HepG2 (cell line): Measurements from ENCODE around the gene C1QTNF9. TPM values are rescaled to one million over a fixed set of nuclear protein-coding genes. Genes with fewer than 3 reads are reported as not detected.

Experiments used
- ATAC-seq: fragments of 200-7000 bp; cut with Tn5 transposase; 3 replicates; pipeline ENCODE4 v1.9.1; 2020; ENCODE audit warnings: mild to moderate bottlenecking, moderate library complexity
- BruUV-seq: library from RNA; stranded (reverse); fragments of 400-500 nt; replicated peaks from 2 replicates; lab custom pipeline; 2021; lab: Mats Ljungman, UMichigan
- CTCF ChIA-PET: fragments of 300-600 bp; formaldehyde crosslinking; extraction: SDS; loops from one replicate; lab custom pipeline; 2021; ENCODE audit warnings: low total read pairs, inconsistent platforms, low intra/inter-chr PET ratio; lab: Yijun Ruan, JAX
- POLR2A ChIA-PET: fragments of 350-600 bp; sonication (Branson Sonifier 250); formaldehyde crosslinking; loops from one replicate; lab custom pipeline; 2020; ENCODE audit warnings: antibody characterized with exemption, inconsistent platforms; lab: Yijun Ruan, JAX
- DNase-seq: peaks from one replicate; pipeline ENCODE4 v3.0.0-alpha.2; 2015; ENCODE audit warnings: low spot score
- FAIRE-seq: peaks from 3 replicates; lab custom pipeline; 2011; peaks lifted over from hg19 to GRCh38; lab: Jason Lieb, UNC
- H2AFZ ChIP-seq: one replicate; pipeline ENCODE4 v1.6.1; 2011; ENCODE audit warnings: low read length, inconsistent platforms
- H3K27ac ChIP-seq: fragments of 300-600 bp; 3 replicates; pipeline ENCODE4 v1.8.0; 2011; ENCODE audit warnings: mixed run types, mild to moderate bottlenecking, mixed read lengths, low read length, inconsistent platforms; ENCODE audit not compliant: insufficient read depth; ENCODE audit errors: extremely low read length
- H3K27me3 ChIP-seq, 2 experiments: fragments of 200-600 bp in 1 of 2; 2 replicates in 1 of 2; 3 replicates in 1 of 2; pipeline versions ENCODE4 v1.6.0 to v1.8.0; 2011; ENCODE audit warnings: low read length in 2 of 2, mild to moderate bottlenecking in 2 of 2, moderate library complexity in 2 of 2, inconsistent platforms in 1 of 2; ENCODE audit not compliant: insufficient read depth in 2 of 2, control insufficient read depth in 1 of 2
- H3K36me3 ChIP-seq, 2 experiments: fragments of 200-600 bp in 1 of 2; replicated peaks in 1 of 2; 2 replicates in 1 of 2; 3 replicates in 1 of 2; pipeline versions ENCODE4 v1.5.1 to v1.8.0; 2011; ENCODE audit warnings: low read length in 2 of 2, inconsistent platforms in 1 of 2; ENCODE audit not compliant: insufficient read depth in 2 of 2, control insufficient read depth in 1 of 2
- H3K4me1 ChIP-seq: 2 replicates; pipeline ENCODE4 v1.5.1; 2012; ENCODE audit warnings: low read length, inconsistent platforms; ENCODE audit not compliant: insufficient read depth
- H3K4me2 ChIP-seq: 2 replicates; pipeline ENCODE4 v1.6.0; 2011; ENCODE audit warnings: low read depth, low read length, inconsistent platforms
- H3K4me3 ChIP-seq, 3 experiments: fragments of 200-600 bp in 1 of 3; sonication (generic), shearing (Covaris generic) in 1 of 3; replicated peaks in 1 of 3; 2 replicates each; pipeline ENCODE4 v1.5.1; 2011 to 2016; ENCODE audit warnings: low read length in 3 of 3, inconsistent platforms in 2 of 3, low read depth in 2 of 3, mild to moderate bottlenecking in 2 of 3, control low read depth in 1 of 3, mixed read lengths in 1 of 3; ENCODE audit not compliant: insufficient read depth in 1 of 3
- H3K79me2 ChIP-seq: one replicate; pipeline ENCODE4 v1.6.1; 2011; ENCODE audit warnings: low read length, inconsistent platforms; ENCODE audit not compliant: insufficient read depth
- H3K9ac ChIP-seq: 2 replicates; pipeline ENCODE4 v1.6.0; 2011; ENCODE audit warnings: mild to moderate bottlenecking, low read depth, low read length, inconsistent platforms; ENCODE audit not compliant: insufficient read depth
- H3K9me3 ChIP-seq: 2 replicates; pipeline ENCODE4 v1.5.1; 2012; ENCODE audit warnings: mild to moderate bottlenecking, low read length
- H4K20me1 ChIP-seq: 2 replicates; pipeline ENCODE4 v1.6.0; 2011; ENCODE audit warnings: inconsistent platforms, mild to moderate bottlenecking, low read length, moderate library complexity; ENCODE audit not compliant: insufficient read depth
- BCL6 ChIP-seq: IDR thresholded peaks from 2 replicates; pipeline ENCODE4 v1.6.1; 2016; ENCODE audit warnings: missing genetic modification reagents, missing compliant biosample characterization
- DR1 ChIP-seq: sonication (generic); formaldehyde crosslinking; IDR thresholded peaks from 2 replicates; pipeline ENCODE4 v1.8.0; 2021; ENCODE audit warnings: mild to moderate bottlenecking, missing genetic modification reagents, inconsistent platforms
- EHMT2 ChIP-seq: fragments of 200-600 bp; sonication (generic); IDR thresholded peaks from 2 replicates; pipeline ENCODE4 v1.7.0; 2017; ENCODE audit warnings: antibody characterized with exemption, low read depth, low read length, borderline replicate concordance
- ISL2 ChIP-seq: sonication (generic); formaldehyde crosslinking; IDR thresholded peaks from 2 replicates; pipeline ENCODE4 v1.5.0; 2020; ENCODE audit warnings: missing genetic modification reagents
- MED1 ChIP-seq: sonication (generic); formaldehyde crosslinking; IDR thresholded peaks from 2 replicates; pipeline ENCODE4 v1.4.0; 2020; ENCODE audit warnings: missing genetic modification reagents
- SRSF4 ChIP-seq: fragments of 200-400 bp; formaldehyde crosslinking; IDR thresholded peaks from one replicate; pipeline ENCODE4 v1.6.1; 2018; ENCODE audit warnings: mild to moderate bottlenecking, low read depth, low read length, moderate library complexity; ENCODE audit not compliant: poor library complexity, severe bottlenecking
- TRIM24 ChIP-seq: sonication (generic); formaldehyde crosslinking; IDR thresholded peaks from 2 replicates; pipeline ENCODE4 v1.8.0; 2022; ENCODE audit warnings: mild to moderate bottlenecking, missing genetic modification reagents
- ZFP41 ChIP-seq: sonication (generic); formaldehyde crosslinking; IDR thresholded peaks from 2 replicates; pipeline ENCODE4 v1.4.0; 2020; ENCODE audit warnings: mild to moderate bottlenecking, missing genetic modification reagents, borderline replicate concordance
- ZNF367 ChIP-seq: sonication (generic); formaldehyde crosslinking; IDR thresholded peaks from 2 replicates; pipeline ENCODE4 v1.4.0; 2020; ENCODE audit warnings: missing genetic modification reagents, borderline replicate concordance
- WGBS: methylation state at CpG from one replicate; pipeline ENCODE4 v1.1.6; 2017; ENCODE audit warnings: low lambda C conversion rate; 5-methylcytosine and 5-hydroxymethylcytosine counted together
- in situ Hi-C: cut with HindIII; loops from 2 replicates; pipeline ENCODE4 v1.10.0; 2017; ENCODE audit warnings: low pct_unique_long_range_greater_than_20kb; ENCODE audit not compliant: extremely low pct_ligation_motif_present
- intact Hi-C: fragments of 100-400 bp; cut with micrococcal nuclease; formaldehyde crosslinking; loops from one replicate; pipeline ENCODE4 v1.10.0; 2022; ENCODE audit not compliant: unreplicated experiment
- polyA plus RNA-seq, 8 experiments: library from polyadenylated mRNA; depleted of rRNA in 3 of 8; stranded (reverse) in 7 of 8; unstranded in 1 of 8; fragments of >200 nt; fragmentation: Illumina TruSeq in 4 of 8; extraction: Trizol in 4 of 8; gene quantifications; 2 replicates each; pipeline versions ENCODE4 v1.2.1 to v1.2.3, GENCODE V29; 2011 to 2016; ENCODE audit warnings: low read depth in 4 of 8, missing spikeins in 1 of 8, mixed read lengths in 1 of 8; ENCODE audit not compliant: insufficient read depth in 1 of 8
- total RNA-seq, 5 experiments: library from RNA; depleted of rRNA; stranded (reverse); fragments of >200 nt; fragmentation: Illumina TruSeq; extraction: Trizol; gene quantifications; 2 replicates each; pipeline ENCODE4 v1.2.3, GENCODE V29; 2016; ENCODE audit warnings: low read depth in 1 of 5
- TF ChIP-seq, protein P1 (sequence below): IDR thresholded peaks from 2 replicates; pipeline ENCODE4 v1.6.1; 2016; ENCODE audit warnings: control low read depth
- TF ChIP-seq, protein P2 (sequence below): sonication (generic); formaldehyde crosslinking; IDR thresholded peaks from 2 replicates; pipeline ENCODE4 v1.8.0; 2022; ENCODE audit warnings: missing genetic modification reagents, low read depth, mild to moderate bottlenecking, borderline replicate concordance
- TF ChIP-seq, protein P3 (sequence below): sonication (generic); formaldehyde crosslinking; IDR thresholded peaks from 2 replicates; pipeline ENCODE4 v1.4.0; 2020; ENCODE audit warnings: missing genetic modification reagents, mild to moderate bottlenecking, borderline replicate concordance
- TF ChIP-seq, protein P4 (sequence below): sonication (generic); formaldehyde crosslinking; IDR thresholded peaks from 2 replicates; pipeline ENCODE4 v1.5.0; 2020; ENCODE audit warnings: missing genetic modification reagents, mild to moderate bottlenecking, borderline replicate concordance
- TF ChIP-seq, protein P5 (sequence below), 2 experiments: IDR thresholded peaks; 2 replicates each; pipeline ENCODE4 v1.6.1; 2011 to 2012; ENCODE audit warnings: low read length in 2 of 2, borderline replicate concordance in 1 of 2, low read depth in 1 of 2, mild to moderate bottlenecking in 1 of 2, moderate library complexity in 1 of 2

The C1QTNF9 gene
- total and polyA plus RNA-seq, 2 of the 13 experiments (the other 11 are each of a cell fraction or from before 2014, with no cell fraction given), result not detected

DNA sequence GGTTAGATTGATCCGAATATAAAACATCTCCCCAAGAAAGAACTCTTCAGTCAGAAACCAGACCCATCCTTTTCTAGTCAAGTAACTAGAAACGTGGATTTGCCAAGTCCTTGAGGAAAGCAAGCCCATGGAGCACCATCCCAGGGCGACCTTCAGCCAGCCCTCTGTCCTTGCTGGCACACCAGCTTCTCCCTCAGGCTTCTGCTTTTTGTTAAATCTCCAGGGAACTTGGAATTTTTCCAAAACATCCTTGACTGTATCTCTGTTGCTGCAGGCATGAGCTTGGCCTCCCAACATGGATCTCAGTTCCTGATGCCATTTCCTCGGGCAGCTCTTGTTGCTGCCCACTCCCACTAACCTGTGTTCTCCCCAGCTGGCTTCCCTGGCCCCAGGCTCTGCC is 27.1 kb upstream of the C1QTNF9 start:
- BruUV-seq, result no TSS peak
- 98% methylated on average over 4 of the region's 4 CpGs for WGBS
- no peak for ATAC-seq

More for the DNA sequence above, 27.1 kb upstream of the C1QTNF9 start:
- Histone ChIP-seq H3K79me2 (no peaks in the 10 kb centered on the region), H3K27me3 (no peaks in the 10 kb centered on the region), H2AFZ (no peak overlapping the region), H3K4me2 (no peak overlapping the region), H3K9ac (no peak overlapping the region), H3K27ac (no peak overlapping the region), H3K36me3 (peaks cover 14 to 34% of the 10 kb centered on the region in 2 experiments; a peak in 4 of 5 replicates), H3K4me1 (no peaks in the 10 kb centered on the region), H3K4me3 (no peak overlapping the region), H3K9me3 (no peaks in the 10 kb centered on the region), H4K20me1 (peaks cover 3% of the 10 kb centered on the region; the same call in 1 of the 2 replicates)
- CTCF ChIA-PET, result no interaction called here
- intact Hi-C loops, result no loop called here
- in situ Hi-C loops, result no loop called here
- no peak for FAIRE-seq
- TF ChIP-seq, protein P1, sequence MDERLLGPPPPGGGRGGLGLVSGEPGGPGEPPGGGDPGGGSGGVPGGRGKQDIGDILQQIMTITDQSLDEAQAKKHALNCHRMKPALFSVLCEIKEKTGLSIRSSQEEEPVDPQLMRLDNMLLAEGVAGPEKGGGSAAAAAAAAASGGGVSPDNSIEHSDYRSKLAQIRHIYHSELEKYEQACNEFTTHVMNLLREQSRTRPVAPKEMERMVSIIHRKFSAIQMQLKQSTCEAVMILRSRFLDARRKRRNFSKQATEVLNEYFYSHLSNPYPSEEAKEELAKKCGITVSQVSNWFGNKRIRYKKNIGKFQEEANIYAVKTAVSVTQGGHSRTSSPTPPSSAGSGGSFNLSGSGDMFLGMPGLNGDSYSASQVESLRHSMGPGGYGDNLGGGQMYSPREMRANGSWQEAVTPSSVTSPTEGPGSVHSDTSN (CRISPR knock-in tag), result no peak
- TF ChIP-seq TRIM24 (CRISPR knock-in tag) (no peak), ZFP41 (no peak), BCL6 (CRISPR knock-in tag) (no peak), SRSF4 (no peak), ISL2 (no peak), EHMT2 (no peak), DR1 (CRISPR knock-in tag) (no peak), MED1 (CRISPR knock-in tag) (no peak), ZNF367 (no peak)
- TF ChIP-seq, protein P2, sequence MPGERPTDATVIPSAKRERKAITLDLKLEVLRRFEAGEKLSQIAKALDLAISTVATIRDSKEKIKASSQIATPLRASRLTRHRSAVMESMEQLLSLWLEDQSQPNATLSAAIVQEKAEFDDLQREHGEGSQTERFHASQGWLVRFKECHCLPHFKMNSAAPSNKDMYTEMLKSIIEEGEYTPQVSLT, result no peak
- TF ChIP-seq, protein P3, sequence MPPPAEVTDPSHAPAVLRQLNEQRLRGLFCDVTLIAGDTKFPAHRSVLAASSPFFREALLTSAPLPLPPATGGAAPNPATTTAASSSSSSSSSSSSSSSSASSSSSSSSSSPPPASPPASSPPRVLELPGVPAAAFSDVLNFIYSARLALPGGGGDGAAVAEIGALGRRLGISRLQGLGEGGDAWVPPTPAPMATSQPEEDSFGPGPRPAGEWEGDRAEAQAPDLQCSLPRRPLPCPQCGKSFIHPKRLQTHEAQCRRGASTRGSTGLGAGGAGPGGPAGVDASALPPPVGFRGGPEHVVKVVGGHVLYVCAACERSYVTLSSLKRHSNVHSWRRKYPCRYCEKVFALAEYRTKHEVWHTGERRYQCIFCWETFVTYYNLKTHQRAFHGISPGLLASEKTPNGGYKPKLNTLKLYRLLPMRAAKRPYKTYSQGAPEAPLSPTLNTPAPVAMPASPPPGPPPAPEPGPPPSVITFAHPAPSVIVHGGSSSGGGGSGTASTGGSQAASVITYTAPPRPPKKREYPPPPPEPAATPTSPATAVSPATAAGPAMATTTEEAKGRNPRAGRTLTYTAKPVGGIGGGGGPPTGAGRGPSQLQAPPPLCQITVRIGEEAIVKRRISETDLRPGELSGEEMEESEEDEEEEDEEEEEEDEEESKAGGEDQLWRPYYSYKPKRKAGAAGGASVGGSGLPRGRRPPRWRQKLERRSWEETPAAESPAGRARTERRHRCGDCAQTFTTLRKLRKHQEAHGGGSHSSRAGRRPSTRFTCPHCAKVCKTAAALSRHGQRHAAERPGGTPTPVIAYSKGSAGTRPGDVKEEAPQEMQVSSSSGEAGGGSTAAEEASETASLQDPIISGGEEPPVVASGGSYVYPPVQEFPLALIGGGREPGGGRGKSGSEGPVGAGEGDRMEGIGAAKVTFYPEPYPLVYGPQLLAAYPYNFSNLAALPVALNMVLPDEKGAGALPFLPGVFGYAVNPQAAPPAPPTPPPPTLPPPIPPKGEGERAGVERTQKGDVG, result no peak
- TF ChIP-seq, protein P4, sequence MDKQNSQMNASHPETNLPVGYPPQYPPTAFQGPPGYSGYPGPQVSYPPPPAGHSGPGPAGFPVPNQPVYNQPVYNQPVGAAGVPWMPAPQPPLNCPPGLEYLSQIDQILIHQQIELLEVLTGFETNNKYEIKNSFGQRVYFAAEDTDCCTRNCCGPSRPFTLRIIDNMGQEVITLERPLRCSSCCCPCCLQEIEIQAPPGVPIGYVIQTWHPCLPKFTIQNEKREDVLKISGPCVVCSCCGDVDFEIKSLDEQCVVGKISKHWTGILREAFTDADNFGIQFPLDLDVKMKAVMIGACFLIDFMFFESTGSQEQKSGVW, result no peak
- TF ChIP-seq, protein P5, sequence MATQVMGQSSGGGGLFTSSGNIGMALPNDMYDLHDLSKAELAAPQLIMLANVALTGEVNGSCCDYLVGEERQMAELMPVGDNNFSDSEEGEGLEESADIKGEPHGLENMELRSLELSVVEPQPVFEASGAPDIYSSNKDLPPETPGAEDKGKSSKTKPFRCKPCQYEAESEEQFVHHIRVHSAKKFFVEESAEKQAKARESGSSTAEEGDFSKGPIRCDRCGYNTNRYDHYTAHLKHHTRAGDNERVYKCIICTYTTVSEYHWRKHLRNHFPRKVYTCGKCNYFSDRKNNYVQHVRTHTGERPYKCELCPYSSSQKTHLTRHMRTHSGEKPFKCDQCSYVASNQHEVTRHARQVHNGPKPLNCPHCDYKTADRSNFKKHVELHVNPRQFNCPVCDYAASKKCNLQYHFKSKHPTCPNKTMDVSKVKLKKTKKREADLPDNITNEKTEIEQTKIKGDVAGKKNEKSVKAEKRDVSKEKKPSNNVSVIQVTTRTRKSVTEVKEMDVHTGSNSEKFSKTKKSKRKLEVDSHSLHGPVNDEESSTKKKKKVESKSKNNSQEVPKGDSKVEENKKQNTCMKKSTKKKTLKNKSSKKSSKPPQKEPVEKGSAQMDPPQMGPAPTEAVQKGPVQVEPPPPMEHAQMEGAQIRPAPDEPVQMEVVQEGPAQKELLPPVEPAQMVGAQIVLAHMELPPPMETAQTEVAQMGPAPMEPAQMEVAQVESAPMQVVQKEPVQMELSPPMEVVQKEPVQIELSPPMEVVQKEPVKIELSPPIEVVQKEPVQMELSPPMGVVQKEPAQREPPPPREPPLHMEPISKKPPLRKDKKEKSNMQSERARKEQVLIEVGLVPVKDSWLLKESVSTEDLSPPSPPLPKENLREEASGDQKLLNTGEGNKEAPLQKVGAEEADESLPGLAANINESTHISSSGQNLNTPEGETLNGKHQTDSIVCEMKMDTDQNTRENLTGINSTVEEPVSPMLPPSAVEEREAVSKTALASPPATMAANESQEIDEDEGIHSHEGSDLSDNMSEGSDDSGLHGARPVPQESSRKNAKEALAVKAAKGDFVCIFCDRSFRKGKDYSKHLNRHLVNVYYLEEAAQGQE (IDR thresholded peaks at IDR 0.05; ENCODE audit: borderline replicate concordance in 1 of 2, low read depth in 1 of 2, low read length in 2 of 2), result no peak
- no peak for DNase-seq
- POLR2A ChIA-PET, result no interaction called here
